Activated CD8-positive, alpha-beta T cell treated with anti-CD3 and anti-CD28 coated beads for 36 hours (primary cell): ENCODE results near the gene PLBD2. TPM values are rescaled to one million over a fixed set of nuclear protein-coding genes. Genes with fewer than 3 reads are reported as not detected.

ENCODE experiments used
- ATAC-seq: fragments of 200-7000 bp; cut with Tn5 transposase; one replicate; pipeline ENCODE4 v1.10.0; 2021; ENCODE audit warnings: mild to moderate bottlenecking, moderate library complexity
- CTCF ChIA-PET: fragments of 350-600 bp; sonication (Branson Sonifier 250); formaldehyde crosslinking; loops from one replicate; lab custom pipeline; 2021; ENCODE audit warnings: antibody characterized with exemption; lab: Charles Lee
- POLR2A ChIA-PET: fragments of 350-600 bp; sonication (Branson Sonifier 250); formaldehyde crosslinking; loops from one replicate; lab custom pipeline; 2021; ENCODE audit warnings: antibody characterized with exemption; lab: Charles Lee
- DNase-seq: peaks from one replicate; pipeline ENCODE4 v3.0.0-alpha.2; 2020
- H3K27ac Mint-ChIP-seq: one replicate; pipeline ENCODE4 v1.8.0; 2021; ENCODE audit warnings: mild to moderate bottlenecking, mixed read lengths
- H3K27me3 Mint-ChIP-seq: one replicate; pipeline ENCODE4 v1.8.0; 2021; ENCODE audit warnings: mixed read lengths
- H3K36me3 Mint-ChIP-seq: one replicate; pipeline ENCODE4 v1.8.0; 2021; ENCODE audit warnings: low read depth, mixed read lengths
- H3K4me1 Mint-ChIP-seq: one replicate; pipeline ENCODE4 v1.8.0; 2021; ENCODE audit warnings: low read depth, mixed read lengths
- H3K4me3 Mint-ChIP-seq: one replicate; pipeline ENCODE4 v1.8.0; 2021; ENCODE audit warnings: mild to moderate bottlenecking, moderate library complexity, mixed read lengths
- H3K9me3 Mint-ChIP-seq: one replicate; pipeline ENCODE4 v1.8.0; 2021; ENCODE audit warnings: mixed read lengths
- intact Hi-C: fragments of 100-400 bp; cut with micrococcal nuclease; formaldehyde crosslinking; loops from one replicate; pipeline ENCODE4 v1.10.0; 2022
- total RNA-seq, 2 experiments: library from RNA; stranded (reverse); gene quantifications; one replicate each; pipeline ENCODE4 v1.2.3, GENCODE V29; 2021
- TF ChIP-seq, protein P1 (sequence below): fragments of 200-600 bp; IDR thresholded peaks from one replicate; pipeline ENCODE4 v1.8.0; 2022; ENCODE audit warnings: antibody characterized with exemption, mild to moderate bottlenecking

Gene PLBD2
- total RNA-seq, 2 experiments from 2014 or later = 13.5 to 13.9 TPM

DNA sequence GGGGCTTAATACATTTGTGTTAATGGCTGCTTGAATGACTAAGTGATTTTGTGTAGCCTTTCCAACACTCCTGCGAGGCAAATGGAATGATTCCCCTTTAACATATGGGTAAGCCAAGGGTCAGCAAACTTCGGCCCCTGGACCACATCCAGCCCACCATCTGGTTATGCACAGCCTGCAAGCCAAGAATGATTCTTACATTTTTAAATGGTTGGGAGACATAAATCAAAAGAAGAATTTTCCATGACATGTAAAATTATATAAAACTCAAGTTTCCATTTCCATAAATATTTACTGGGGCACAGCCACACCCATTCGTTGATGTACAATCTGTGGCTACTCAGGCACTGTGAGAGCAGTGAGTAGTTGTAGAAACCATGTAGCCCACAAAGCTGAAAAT lies 32.5 kb upstream of the PLBD2 start:
- Mint-ChIP-seq H3K4me1 (peaks cover 28% of the 10 kb centered on the region), H3K9me3 (peaks cover 5% of the 10 kb centered on the region), H3K27me3 (no peaks in the 10 kb centered on the region), H3K4me3 (no peak overlapping the region), H3K36me3 (peaks cover 37% of the 10 kb centered on the region), H3K27ac (no peak overlapping the region)
- intact Hi-C loops = no loop called here
- DNase-seq (no peak), ATAC-seq (no peak)
- CTCF ChIA-PET = interaction anchor here (1.4 kb wide), 1 partner anchor 10 kb away, joined by 4 read pairs; the partner anchor contains the start of gene SLC8B1
- POLR2A ChIA-PET = interaction anchor here (1.0 kb wide), 1 partner anchor 418 kb away, joined by 3 read pairs; no protein-coding TSS in a partner anchor
- TF ChIP-seq, protein P1, sequence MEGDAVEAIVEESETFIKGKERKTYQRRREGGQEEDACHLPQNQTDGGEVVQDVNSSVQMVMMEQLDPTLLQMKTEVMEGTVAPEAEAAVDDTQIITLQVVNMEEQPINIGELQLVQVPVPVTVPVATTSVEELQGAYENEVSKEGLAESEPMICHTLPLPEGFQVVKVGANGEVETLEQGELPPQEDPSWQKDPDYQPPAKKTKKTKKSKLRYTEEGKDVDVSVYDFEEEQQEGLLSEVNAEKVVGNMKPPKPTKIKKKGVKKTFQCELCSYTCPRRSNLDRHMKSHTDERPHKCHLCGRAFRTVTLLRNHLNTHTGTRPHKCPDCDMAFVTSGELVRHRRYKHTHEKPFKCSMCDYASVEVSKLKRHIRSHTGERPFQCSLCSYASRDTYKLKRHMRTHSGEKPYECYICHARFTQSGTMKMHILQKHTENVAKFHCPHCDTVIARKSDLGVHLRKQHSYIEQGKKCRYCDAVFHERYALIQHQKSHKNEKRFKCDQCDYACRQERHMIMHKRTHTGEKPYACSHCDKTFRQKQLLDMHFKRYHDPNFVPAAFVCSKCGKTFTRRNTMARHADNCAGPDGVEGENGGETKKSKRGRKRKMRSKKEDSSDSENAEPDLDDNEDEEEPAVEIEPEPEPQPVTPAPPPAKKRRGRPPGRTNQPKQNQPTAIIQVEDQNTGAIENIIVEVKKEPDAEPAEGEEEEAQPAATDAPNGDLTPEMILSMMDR = no peak

DNA sequence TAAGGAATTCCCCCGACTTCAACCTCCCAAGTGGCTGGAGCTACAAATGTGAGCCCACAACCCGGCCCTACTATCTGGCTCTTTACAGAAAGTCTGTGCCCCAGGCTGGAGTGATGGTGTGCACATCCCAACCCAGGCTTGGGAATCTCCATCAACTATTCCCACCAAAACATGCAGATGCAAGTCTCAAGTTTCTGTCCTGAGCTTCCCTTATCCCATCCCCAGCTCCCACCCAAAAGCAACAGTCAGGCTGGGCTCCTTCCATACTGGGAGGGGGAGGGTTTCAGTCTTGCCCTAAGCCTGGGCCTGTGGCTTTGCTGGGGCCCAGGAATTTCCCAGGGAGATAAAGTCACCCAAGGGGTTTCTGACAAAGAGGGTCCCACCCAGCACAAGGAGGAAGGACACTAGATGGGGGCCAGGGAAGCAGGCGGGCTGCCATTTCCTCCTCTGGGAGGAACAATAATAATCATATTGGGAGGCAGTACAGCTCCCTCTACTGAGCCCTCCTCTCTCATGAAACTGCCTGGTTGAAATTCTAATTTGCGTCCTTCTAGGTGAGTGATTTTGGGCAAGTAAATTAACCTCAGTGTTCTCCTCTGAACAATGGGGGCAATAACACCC lies 31.5 kb upstream of the PLBD2 start:
- no peak overlapping the region for H3K4me3 Mint-ChIP-seq
- TF ChIP-seq, protein P1 = no peak
- POLR2A ChIA-PET = interaction anchor here (1.0 kb wide), 1 partner anchor 419 kb away, joined by 3 read pairs; no protein-coding TSS in a partner anchor
- peaks cover 37% of the 10 kb centered on the region for H3K36me3 Mint-ChIP-seq
- no peak for DNase-seq
- no peak for ATAC-seq
- H3K27me3 Mint-ChIP-seq = no peaks in the 10 kb centered on the region
- intact Hi-C loops = no loop called here
- peaks cover 33% of the 10 kb centered on the region for H3K4me1 Mint-ChIP-seq
- H3K9me3 Mint-ChIP-seq = peaks cover 5% of the 10 kb centered on the region
- CTCF ChIA-PET = interaction anchor here (1.4 kb wide), 1 partner anchor 9 kb away, joined by 4 read pairs; the partner anchor contains the start of gene SLC8B1
- peak overlapping the region; percentile 18 for H3K27ac Mint-ChIP-seq

DNA sequence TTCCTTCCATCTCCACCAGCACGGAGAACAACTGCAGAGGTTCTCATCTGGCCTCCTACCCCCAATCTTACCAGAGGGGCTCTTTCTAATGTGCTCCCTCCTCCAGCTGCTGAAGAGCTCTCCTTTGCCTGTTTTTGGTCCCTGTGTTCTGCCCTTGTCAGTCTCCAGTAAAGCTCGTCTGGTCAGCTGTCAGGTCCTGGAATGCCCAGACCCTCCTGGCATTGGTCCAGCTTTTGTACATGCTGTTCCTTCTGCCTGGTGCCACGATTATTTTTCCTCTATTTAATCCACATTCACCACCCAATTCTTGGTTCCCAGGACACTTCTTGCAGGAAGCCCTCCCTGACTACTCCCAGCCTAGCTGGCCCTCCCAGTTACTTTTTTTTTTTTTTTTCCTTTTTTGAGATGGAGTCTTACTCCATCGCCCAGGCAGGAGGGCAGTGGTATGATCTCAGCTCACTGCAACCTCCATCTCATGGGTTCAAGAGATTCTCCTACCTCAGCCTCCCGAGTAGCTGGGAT lies 30.0 kb upstream of the PLBD2 start:
- Mint-ChIP-seq H3K4me3 (no peak overlapping the region), H3K4me1 (peaks cover 40% of the 10 kb centered on the region), H3K27me3 (no peaks in the 10 kb centered on the region), H3K36me3 (peaks cover 36% of the 10 kb centered on the region), H3K9me3 (no peaks in the 10 kb centered on the region), H3K27ac (peak overlapping the region; percentile 16)
- CTCF ChIA-PET = no interaction called here
- DNase-seq (no peak), ATAC-seq (no peak)
- intact Hi-C loops = no loop called here
- POLR2A ChIA-PET = no interaction called here
- TF ChIP-seq, protein P1 = no peak

DNA sequence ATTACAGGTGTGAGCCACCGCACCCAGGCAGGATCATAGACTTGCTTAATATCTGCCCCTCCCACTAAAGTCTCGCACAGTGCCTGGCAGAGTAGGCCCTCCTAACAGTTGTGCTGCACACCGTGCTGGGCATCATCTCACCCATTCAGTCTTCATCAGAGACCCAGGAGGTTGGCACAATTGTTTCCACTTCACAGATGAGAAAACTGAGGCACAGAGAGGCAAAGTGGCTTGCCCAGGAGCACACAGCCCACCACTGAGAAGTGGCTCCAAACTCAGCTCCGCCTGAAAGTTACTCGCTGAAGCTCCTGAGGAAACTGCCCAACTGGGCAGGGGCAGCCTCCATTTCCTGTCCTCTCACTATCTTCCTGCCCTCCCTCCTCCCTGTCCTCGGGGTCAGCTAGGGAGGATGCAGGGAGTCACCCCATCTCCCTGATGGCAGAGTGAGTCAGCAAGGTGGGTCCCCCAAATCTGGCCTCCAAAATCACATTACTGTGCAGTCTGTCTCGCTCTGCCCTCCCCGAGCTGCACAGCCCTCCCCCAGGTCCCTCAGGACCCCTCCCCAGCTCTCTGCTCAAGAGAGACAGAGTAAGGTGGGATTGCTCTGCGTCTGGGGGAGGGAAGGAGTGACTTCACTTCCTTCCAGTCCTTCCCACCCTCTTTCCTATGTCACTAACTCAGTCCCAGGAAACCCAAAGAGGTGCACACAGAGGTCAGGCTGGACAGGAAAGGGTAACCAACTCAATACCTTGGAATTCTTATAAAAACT lies 29.2 kb upstream of the PLBD2 start:
- TF ChIP-seq, protein P1 = no peak
- ChIA-PET POLR2A (no interaction called here), CTCF (no interaction called here)
- Mint-ChIP-seq H3K27me3 (no peaks in the 10 kb centered on the region), H3K27ac (peak overlapping the region; percentile 39), H3K4me3 (no peak overlapping the region), H3K36me3 (peaks cover 32% of the 10 kb centered on the region), H3K9me3 (no peaks in the 10 kb centered on the region), H3K4me1 (peaks cover 41% of the 10 kb centered on the region)
- no peak for ATAC-seq
- no peak for DNase-seq
- intact Hi-C loops = no loop called here
